GM12891 (cell line): Measurements from ENCODE around the gene CASP7.

Experiments used
- POLR2A ChIP-seq: IDR thresholded peaks from 2 replicates; pipeline ENCODE4 v1.6.1; 2011; ENCODE audit warnings: low read depth, low read length, control low read depth
- POLR2AphosphoS5 ChIP-seq: IDR thresholded peaks from 2 replicates; pipeline ENCODE4 v1.6.1; 2011; ENCODE audit warnings: low read depth, low read length, control low read depth
- SPI1 ChIP-seq: IDR thresholded peaks from 2 replicates; pipeline ENCODE4 v1.6.1; 2011; ENCODE audit warnings: low read depth, low read length, control low read depth
- TAF1 ChIP-seq: IDR thresholded peaks from 2 replicates; pipeline ENCODE4 v1.6.1; 2011; ENCODE audit warnings: low read depth, low read length, control low read depth

GRCh38 chr10:113665352-113665751 is 14.4 kb upstream of the CASP7 start:
- TF ChIP-seq POLR2A: no peak
- no peak for TF ChIP-seq TAF1
- TF ChIP-seq POLR2AphosphoS5: no peak
- TF ChIP-seq SPI1: no peak
